Keratinocyte (primary cell): ENCODE results near the gene PDGFRA. TPM values are rescaled to one million over a fixed set of nuclear protein-coding genes. Genes with fewer than 3 reads are reported as not detected.

Experiments
- DNase-seq: peaks from one replicate; pipeline ENCODE4 v3.0.0-alpha.2; 2011; ENCODE audit warnings: low read depth, missing footprints, low spot score
- FAIRE-seq: peaks from 2 replicates; lab custom pipeline; 2011; peaks lifted over from hg19 to GRCh38; lab: Jason Lieb, UNC
- H2AFZ ChIP-seq: 2 replicates; pipeline ENCODE4 v1.6.0; 2012; ENCODE audit warnings: low read length, control low read depth, inconsistent platforms; ENCODE audit not compliant: control insufficient read depth
- H3K27ac ChIP-seq: 2 replicates; pipeline ENCODE4 v1.5.1; 2011; ENCODE audit warnings: low read length; ENCODE audit not compliant: control insufficient read depth, insufficient read depth
- H3K27me3 ChIP-seq: 3 replicates; pipeline ENCODE4 v1.6.0; 2011; ENCODE audit warnings: low read length; ENCODE audit not compliant: control insufficient read depth, insufficient read depth; ENCODE audit errors: extremely low read depth
- H3K36me3 ChIP-seq, 2 experiments: 2 replicates in 1 of 2; 3 replicates in 1 of 2; pipeline ENCODE4 v1.5.1; 2011; ENCODE audit warnings: low read length in 2 of 2, mild to moderate bottlenecking in 1 of 2; ENCODE audit not compliant: control insufficient read depth in 2 of 2, insufficient read depth in 2 of 2; ENCODE audit errors: extremely low read depth in 1 of 2
- H3K4me1 ChIP-seq: 3 replicates; pipeline ENCODE4 v1.5.1; 2011; ENCODE audit warnings: low read length; ENCODE audit not compliant: control insufficient read depth, insufficient read depth; ENCODE audit errors: extremely low read depth
- H3K4me2 ChIP-seq: 3 replicates; pipeline ENCODE4 v1.6.0; 2011; ENCODE audit warnings: low read depth, low read length; ENCODE audit not compliant: control insufficient read depth, insufficient read depth; ENCODE audit errors: extremely low read depth
- H3K4me3 ChIP-seq, 3 experiments: fragments of 200-600 bp in 1 of 3; sonication (generic) in 1 of 3; 2 replicates in 2 of 3; 3 replicates in 1 of 3; pipeline ENCODE4 v1.5.1; 2011 to 2016; ENCODE audit warnings: low read length in 3 of 3, mild to moderate bottlenecking in 3 of 3, control low read depth in 2 of 3, inconsistent platforms in 1 of 3, low read depth in 1 of 3, mixed read lengths in 1 of 3, mixed run types in 1 of 3, moderate library complexity in 1 of 3; ENCODE audit not compliant: control insufficient read depth in 2 of 3, insufficient read depth in 2 of 3; ENCODE audit errors: extremely low read depth in 1 of 3
- H3K79me2 ChIP-seq: 2 replicates; pipeline ENCODE4 v1.6.0; 2012; ENCODE audit warnings: low read length; ENCODE audit not compliant: control insufficient read depth, insufficient read depth
- H3K9ac ChIP-seq: 3 replicates; pipeline ENCODE4 v1.6.0; 2011; ENCODE audit warnings: low read length; ENCODE audit not compliant: control insufficient read depth, insufficient read depth; ENCODE audit errors: extremely low read depth
- H3K9me1 ChIP-seq: 3 replicates; pipeline ENCODE4 v1.6.0; 2011; ENCODE audit warnings: low read length; ENCODE audit not compliant: control insufficient read depth, insufficient read depth; ENCODE audit errors: extremely low read depth
- H3K9me3 ChIP-seq: 2 replicates; pipeline ENCODE4 v1.5.1; 2012; ENCODE audit warnings: low read depth, low read length; ENCODE audit not compliant: control insufficient read depth
- H4K20me1 ChIP-seq: 3 replicates; pipeline ENCODE4 v1.6.0; 2011; ENCODE audit warnings: low read length; ENCODE audit not compliant: control insufficient read depth, insufficient read depth; ENCODE audit errors: extremely low read depth
- EZH2 ChIP-seq: IDR thresholded peaks from one replicate; pipeline ENCODE4 v1.6.1; 2012; ENCODE audit warnings: inconsistent platforms, mild to moderate bottlenecking, low read length, moderate library complexity
- dilution Hi-C: fragments of 300-500 bp; cut with MboI; formaldehyde crosslinking; loops from one replicate; pipeline ENCODE4 v1.7.0; 2020; ENCODE audit warnings: low sequenced_read_pairs; ENCODE audit not compliant: extremely low pct_ligation_motif_present
- polyA plus RNA-seq, 5 experiments: library from polyadenylated mRNA; depleted of rRNA in 3 of 5; stranded (reverse) in 3 of 5; stranded (forward) in 1 of 5; unstranded in 1 of 5; fragments of >200 nt; gene quantifications; 1 replicate in 1 of 5; 2 replicates in 3 of 5; 3 replicates in 1 of 5; pipeline versions ENCODE4 v1.2.1 to v1.2.3, GENCODE V29; 2011 to 2012; ENCODE audit warnings: missing spikeins in 2 of 5, low read depth in 1 of 5, low replicate concordance in 1 of 5
- TF ChIP-seq, protein P1 (sequence below), 3 experiments: IDR thresholded peaks in 1 of 3; conservative IDR thresholded peaks in 1 of 3; optimal IDR thresholded peaks in 1 of 3; 2 replicates in 2 of 3; 3 replicates in 1 of 3; pipeline versions ENCODE3 to v1.5.1; 2011; ENCODE audit warnings: low read length in 3 of 3, mild to moderate bottlenecking in 3 of 3, moderate library complexity in 2 of 3, control low read depth in 1 of 3, inconsistent platforms in 1 of 3; ENCODE audit not compliant: insufficient read depth in 2 of 3; ENCODE audit errors: extremely low read depth in 1 of 3

Gene PDGFRA
- polyA plus RNA-seq, 1 donor (not counting 4 experiments of a cell fraction or from before 2014, with no cell fraction given), result 0.22 TPM

GRCh38 chr4:54254116-54254914 is 25.2 kb downstream of the PDGFRA start:
- no peak for DNase-seq
- dilution Hi-C loops, result no loop called here
- H3K9me1 ChIP-seq, result no peaks in the 10 kb centered on the region
- no peak overlapping the region for H3K4me2 ChIP-seq
- H3K9me3 ChIP-seq, result no peaks in the 10 kb centered on the region
- H3K79me2 ChIP-seq, result no peaks in the 10 kb centered on the region
- no peak for FAIRE-seq
- no peak overlapping the region for H3K27ac ChIP-seq
- TF ChIP-seq EZH2, result no peak
- TF ChIP-seq, protein P1, sequence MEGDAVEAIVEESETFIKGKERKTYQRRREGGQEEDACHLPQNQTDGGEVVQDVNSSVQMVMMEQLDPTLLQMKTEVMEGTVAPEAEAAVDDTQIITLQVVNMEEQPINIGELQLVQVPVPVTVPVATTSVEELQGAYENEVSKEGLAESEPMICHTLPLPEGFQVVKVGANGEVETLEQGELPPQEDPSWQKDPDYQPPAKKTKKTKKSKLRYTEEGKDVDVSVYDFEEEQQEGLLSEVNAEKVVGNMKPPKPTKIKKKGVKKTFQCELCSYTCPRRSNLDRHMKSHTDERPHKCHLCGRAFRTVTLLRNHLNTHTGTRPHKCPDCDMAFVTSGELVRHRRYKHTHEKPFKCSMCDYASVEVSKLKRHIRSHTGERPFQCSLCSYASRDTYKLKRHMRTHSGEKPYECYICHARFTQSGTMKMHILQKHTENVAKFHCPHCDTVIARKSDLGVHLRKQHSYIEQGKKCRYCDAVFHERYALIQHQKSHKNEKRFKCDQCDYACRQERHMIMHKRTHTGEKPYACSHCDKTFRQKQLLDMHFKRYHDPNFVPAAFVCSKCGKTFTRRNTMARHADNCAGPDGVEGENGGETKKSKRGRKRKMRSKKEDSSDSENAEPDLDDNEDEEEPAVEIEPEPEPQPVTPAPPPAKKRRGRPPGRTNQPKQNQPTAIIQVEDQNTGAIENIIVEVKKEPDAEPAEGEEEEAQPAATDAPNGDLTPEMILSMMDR (optimal IDR thresholded peaks at IDR 0.05 in 1 of 3, IDR thresholded peaks at IDR 0.05 in 1 of 3, conservative IDR thresholded peaks at IDR 0.05 in 1 of 3; ENCODE audit: extremely low read depth in 1 of 3, insufficient read depth in 2 of 3, low read length in 3 of 3), result no peak
- no peaks in the 10 kb centered on the region for H4K20me1 ChIP-seq
- no peaks in the 10 kb centered on the region for H3K4me1 ChIP-seq
- H3K36me3 ChIP-seq, result no peaks in the 10 kb centered on the region
- H3K27me3 ChIP-seq, result no peaks in the 10 kb centered on the region
- H3K4me3 ChIP-seq, result no peak overlapping the region
- no peak overlapping the region for H2AFZ ChIP-seq
- H3K9ac ChIP-seq, result no peak overlapping the region

- H3K79me2 ChIP-seq, result no peaks in the 10 kb centered on the region
- TF ChIP-seq EZH2, result no peak
- TF ChIP-seq, protein P1 (optimal IDR thresholded peaks at IDR 0.05 in 1 of 3, IDR thresholded peaks at IDR 0.05 in 1 of 3, conservative IDR thresholded peaks at IDR 0.05 in 1 of 3; ENCODE audit: extremely low read depth in 1 of 3, insufficient read depth in 2 of 3, low read length in 3 of 3), result no peak
- H3K4me2 ChIP-seq, result no peak overlapping the region
- H3K9me3 ChIP-seq, result no peaks in the 10 kb centered on the region
- no peak overlapping the region for H3K4me3 ChIP-seq
- H4K20me1 ChIP-seq, result no peaks in the 10 kb centered on the region
- H3K9me1 ChIP-seq, result no peaks in the 10 kb centered on the region
- DNase-seq (no peak), FAIRE-seq (no peak)
- no peaks in the 10 kb centered on the region for H3K36me3 ChIP-seq
- H3K27me3 ChIP-seq, result no peaks in the 10 kb centered on the region
- no peak overlapping the region for H3K27ac ChIP-seq
- no peak overlapping the region for H3K9ac ChIP-seq
- no peak overlapping the region for H2AFZ ChIP-seq
- no peaks in the 10 kb centered on the region for H3K4me1 ChIP-seq
- dilution Hi-C loops, result no loop called here
Observed at GRCh38 chr4:54254915-54255246, 25.8 kb downstream of the PDGFRA start.
